ENCODE data around the gene LRP1B. TPM values are rescaled to one million over a fixed set of nuclear protein-coding genes. Genes with fewer than 3 reads are reported as not detected.

The LRP1B gene
- total RNA-seq, 4 donors from 2014 or later, result 3.3 to 11.1 (median 4.6) TPM

GRCh38 chr2:141497272-141497671 lies 633.5 kb downstream of the LRP1B start:
- intact Hi-C loops (cut with DNase I; ENCODE audit: low total_unique reads), result no loop called here

GRCh38 chr2:141496810-141497209 lies 634.0 kb downstream of the LRP1B start:
- TF ChIP-seq CTCF (IDR thresholded peaks at IDR 0.05 in 4 of 5, conservative IDR thresholded peaks at IDR 0.05 in 1 of 5) (no peak), POLR2A (IDR thresholded peaks at IDR 0.05) (no peak)
- intact Hi-C loops (cut with DNase I; ENCODE audit: low total_unique reads), result no loop called here
- H3K27me3 ChIP-seq, result no peaks in the 10 kb centered on the region
- H3K27ac ChIP-seq, result no peak overlapping the region
- no peaks in the 10 kb centered on the region for H3K9me3 ChIP-seq
- no peaks in the 10 kb centered on the region for H3K36me3 ChIP-seq
- H3K4me3 ChIP-seq, result no peak overlapping the region
- no peaks in the 10 kb centered on the region for H3K4me1 ChIP-seq
- in situ Hi-C loops (cut with MboI; ENCODE audit: low sequenced_read_pairs in 4 of 4), result no loop called here
- DNase-seq, result no peak
- no peak for ATAC-seq

More at GRCh38 chr2:141497272-141497671, 633.5 kb downstream of the LRP1B start:
- Histone ChIP-seq H3K4me1 (no peaks in the 10 kb centered on the region), H3K27ac (no peak overlapping the region), H3K9me3 (no peaks in the 10 kb centered on the region), H3K36me3 (no peaks in the 10 kb centered on the region), H3K4me3 (no peak overlapping the region), H3K27me3 (no peaks in the 10 kb centered on the region)
- no peak for TF ChIP-seq POLR2A (IDR thresholded peaks at IDR 0.05)
- TF ChIP-seq CTCF (IDR thresholded peaks at IDR 0.05 in 4 of 5, conservative IDR thresholded peaks at IDR 0.05 in 1 of 5), result no peak
- no peak for DNase-seq
- in situ Hi-C loops (cut with MboI; ENCODE audit: low sequenced_read_pairs in 4 of 4), result no loop called here
- ATAC-seq, result no peak

GRCh38 chr2:141493936-141494335 lies 636.9 kb downstream of the LRP1B start:
- H3K9me3 ChIP-seq, result no peaks in the 10 kb centered on the region
- DNase-seq, result no peak

GRCh38 chr2:141492816-141493215 lies 638.0 kb downstream of the LRP1B start:
- intact Hi-C loops (cut with DNase I; ENCODE audit: low total_unique reads), result no loop called here
- no peaks in the 10 kb centered on the region for H3K9me3 ChIP-seq
- DNase-seq (no peak), ATAC-seq (no peak)
- in situ Hi-C loops (cut with MboI; ENCODE audit: low sequenced_read_pairs in 4 of 4), result no loop called here
- H3K36me3 ChIP-seq, result no peaks in the 10 kb centered on the region
- no peaks in the 10 kb centered on the region for H3K27me3 ChIP-seq
- H3K4me3 ChIP-seq, result no peak overlapping the region
- no peak overlapping the region for H3K27ac ChIP-seq
- no peak for TF ChIP-seq CTCF (IDR thresholded peaks at IDR 0.05 in 4 of 5, conservative IDR thresholded peaks at IDR 0.05 in 1 of 5)
- no peak for TF ChIP-seq POLR2A (IDR thresholded peaks at IDR 0.05)
- H3K4me1 ChIP-seq, result no peaks in the 10 kb centered on the region

More at GRCh38 chr2:141493936-141494335, 636.9 kb downstream of the LRP1B start:
- Histone ChIP-seq H3K4me1 (no peaks in the 10 kb centered on the region), H3K4me3 (no peak overlapping the region), H3K27ac (no peak overlapping the region), H3K27me3 (no peaks in the 10 kb centered on the region), H3K36me3 (no peaks in the 10 kb centered on the region)
- intact Hi-C loops (cut with DNase I; ENCODE audit: low total_unique reads) (no loop called here), in situ Hi-C loops (cut with MboI; ENCODE audit: low sequenced_read_pairs in 4 of 4) (no loop called here)
- ATAC-seq, result no peak
- TF ChIP-seq POLR2A (IDR thresholded peaks at IDR 0.05) (no peak), CTCF (IDR thresholded peaks at IDR 0.05 in 4 of 5, conservative IDR thresholded peaks at IDR 0.05 in 1 of 5) (no peak)

- in situ Hi-C loops (cut with MboI; ENCODE audit: low sequenced_read_pairs in 4 of 4), result no loop called here
- Histone ChIP-seq H3K36me3 (no peaks in the 10 kb centered on the region), H3K4me1 (no peaks in the 10 kb centered on the region), H3K27ac (no peak overlapping the region), H3K27me3 (no peaks in the 10 kb centered on the region), H3K9me3 (no peaks in the 10 kb centered on the region), H3K4me3 (no peak overlapping the region)
- intact Hi-C loops (cut with DNase I; ENCODE audit: low total_unique reads), result no loop called here
- no peak for DNase-seq
- no peak for TF ChIP-seq CTCF (IDR thresholded peaks at IDR 0.05 in 4 of 5, conservative IDR thresholded peaks at IDR 0.05 in 1 of 5)
- no peak for TF ChIP-seq POLR2A (IDR thresholded peaks at IDR 0.05)
- ATAC-seq, result no peak
These were observed 639.9 kb downstream of the LRP1B start for GRCh38 chr2:141490886-141491285.
